ENCODE data around the gene KLC1. TPM values are rescaled to one million over a fixed set of nuclear protein-coding genes. Genes with fewer than 3 reads are reported as not detected.

Gene KLC1
- total RNA-seq, 2 donors from 2014 or later = 185 to 201 TPM

GRCh38 chr14:103697206-103697602, 68.2 kb downstream of the KLC1 start:
- Histone ChIP-seq H3K27ac (peak overlapping the region in 1 of 2 donors; percentile 48), H3K27me3 (no peaks in the 10 kb centered on the region), H3K4me3 (no peak overlapping the region), H3K9me3 (no peaks in the 10 kb centered on the region), H3K4me1 (peaks cover 0 to 60% of the 10 kb centered on the region in 2 donors), H3K36me3 (peaks cover 67% of the 10 kb centered on the region)
- DNase-seq (ENCODE audit: low spot score) = no peak
- no peak for TF ChIP-seq CTCF (IDR thresholded peaks at IDR 0.05)

GRCh38 chr14:103697603-103698379, 68.8 kb downstream of the KLC1 start:
- Histone ChIP-seq H3K4me1 (peaks cover 0 to 60% of the 10 kb centered on the region in 2 donors), H3K27me3 (no peaks in the 10 kb centered on the region), H3K27ac (no peak overlapping the region), H3K9me3 (no peaks in the 10 kb centered on the region), H3K4me3 (no peak overlapping the region), H3K36me3 (peaks cover 67% of the 10 kb centered on the region)
- TF ChIP-seq CTCF (IDR thresholded peaks at IDR 0.05) = no peak
- no peak for DNase-seq (ENCODE audit: low spot score)

- Histone ChIP-seq H3K36me3 (peaks cover 67% of the 10 kb centered on the region), H3K4me1 (peaks cover 0 to 60% of the 10 kb centered on the region in 2 donors)
These were observed 69.6 kb downstream of the KLC1 start for GRCh38 chr14:103698380-103699260.

GRCh38 chr14:103699261-103699661, 70.2 kb downstream of the KLC1 start:
- Histone ChIP-seq H3K9me3 (no peaks in the 10 kb centered on the region), H3K4me1 (peaks cover 0 to 64% of the 10 kb centered on the region in 2 donors), H3K36me3 (peaks cover 65% of the 10 kb centered on the region), H3K27ac (peak overlapping the region in 1 of 2 donors; percentile 26), H3K27me3 (no peaks in the 10 kb centered on the region), H3K4me3 (no peak overlapping the region)
- no peak for TF ChIP-seq CTCF (IDR thresholded peaks at IDR 0.05)
- DNase-seq (ENCODE audit: low spot score) = no peak

More at GRCh38 chr14:103698380-103699260, 69.6 kb downstream of the KLC1 start:
- Histone ChIP-seq H3K27me3 (no peaks in the 10 kb centered on the region), H3K9me3 (no peaks in the 10 kb centered on the region), H3K4me3 (no peak overlapping the region), H3K27ac (no peak overlapping the region)
- no peak for TF ChIP-seq CTCF (IDR thresholded peaks at IDR 0.05)
- no peak for DNase-seq (ENCODE audit: low spot score)

- Histone ChIP-seq H3K27ac (peak overlapping the region in 1 of 2 donors; percentile 26), H3K36me3 (peaks cover 65% of the 10 kb centered on the region), H3K4me3 (no peak overlapping the region), H3K9me3 (no peaks in the 10 kb centered on the region), H3K4me1 (peaks cover 0 to 71% of the 10 kb centered on the region in 2 donors), H3K27me3 (no peaks in the 10 kb centered on the region)
- DNase-seq (ENCODE audit: low spot score) = no peak
- no peak for TF ChIP-seq CTCF (IDR thresholded peaks at IDR 0.05)
These were observed 71.1 kb downstream of the KLC1 start for GRCh38 chr14:103699901-103700752.

Data from right atrium auricular region (tissue), 2 donors.